Caco-2 (cell line): Measurements from ENCODE around the gene PRR29. TPM values are rescaled to one million over a fixed set of nuclear protein-coding genes. Genes with fewer than 3 reads are reported as not detected.

Experiments used
- BruUV-seq: library from RNA; stranded (reverse); fragments of 400-500 nt; replicated peaks from 2 replicates; lab custom pipeline; 2021; lab: Mats Ljungman, UMichigan
- CTCF ChIA-PET: fragments of 300-600 bp; sonication (Branson Sonifier 250); formaldehyde crosslinking; loops from one replicate; lab custom pipeline; 2022; ENCODE audit warnings: antibody characterized with exemption; lab: Charles Lee
- POLR2A ChIA-PET: fragments of 300-600 bp; sonication (Branson Sonifier 250); formaldehyde crosslinking; loops from one replicate; lab custom pipeline; 2022; ENCODE audit warnings: antibody characterized with exemption; lab: Charles Lee
- DNase-seq, 2 experiments: peaks; one replicate each; pipeline versions ENCODE4 v3.0.0 to v3.0.0-alpha.2; 2020 to 2022
- H3K27me3 ChIP-seq: replicated peaks from 2 replicates; pipeline ENCODE4 v1.6.0; 2011; ENCODE audit warnings: low read length; ENCODE audit not compliant: control insufficient read depth, insufficient read depth
- H3K36me3 ChIP-seq: 2 replicates; pipeline ENCODE4 v1.5.1; 2011; ENCODE audit warnings: low read length; ENCODE audit not compliant: control insufficient read depth, insufficient read depth
- H3K4me1 ChIP-seq: fragments of 250-450 bp; sonication (Bioruptor Pico); 2 replicates; pipeline ENCODE4 v1.5.1; 2020; ENCODE audit warnings: mild to moderate bottlenecking
- H3K4me3 ChIP-seq: 2 replicates; pipeline ENCODE4 v1.5.1; 2011; ENCODE audit warnings: low read depth, mild to moderate bottlenecking, control low read depth, low read length
- H3K9me3 ChIP-seq: fragments of 250-450 bp; sonication (Bioruptor Pico); 2 replicates; pipeline ENCODE4 v1.5.1; 2020; ENCODE audit warnings: mild to moderate bottlenecking, moderate library complexity
- H3K27ac Mint-ChIP-seq: one replicate; pipeline ENCODE4 v1.8.0; 2022; ENCODE audit warnings: mixed read lengths; ENCODE audit not compliant: unreplicated experiment
- H3K27me3 Mint-ChIP-seq: one replicate; pipeline ENCODE4 v1.8.0; 2022; ENCODE audit warnings: mixed read lengths; ENCODE audit not compliant: insufficient read depth, unreplicated experiment
- H3K36me3 Mint-ChIP-seq: one replicate; pipeline ENCODE4 v1.8.0; 2022; ENCODE audit warnings: mild to moderate bottlenecking, mixed read lengths; ENCODE audit not compliant: insufficient read depth, unreplicated experiment
- H3K4me1 Mint-ChIP-seq: one replicate; pipeline ENCODE4 v1.8.0; 2022; ENCODE audit warnings: low read depth, mixed read lengths; ENCODE audit not compliant: unreplicated experiment
- H3K4me3 Mint-ChIP-seq: one replicate; pipeline ENCODE4 v1.8.0; 2022; ENCODE audit warnings: mild to moderate bottlenecking, moderate library complexity, mixed read lengths; ENCODE audit not compliant: unreplicated experiment
- H3K9me3 Mint-ChIP-seq: one replicate; pipeline ENCODE4 v1.8.0; 2022; ENCODE audit warnings: mixed read lengths; ENCODE audit not compliant: unreplicated experiment
- intact Hi-C: fragments of 100-400 bp; cut with micrococcal nuclease; formaldehyde crosslinking; loops from one replicate; pipeline ENCODE4 v1.10.0; 2022; ENCODE audit not compliant: unreplicated experiment
- total RNA-seq: library from RNA; stranded (reverse); gene quantifications from 2 replicates; pipeline ENCODE4 v1.2.3, GENCODE V29; 2022
- TF ChIP-seq, protein P1 (sequence below), 2 experiments: fragments of 200-600 bp in 1 of 2; IDR thresholded peaks; 1 replicate in 1 of 2; 2 replicates in 1 of 2; pipeline versions ENCODE4 v1.5.1 to v1.8.0; 2011 to 2022; ENCODE audit warnings: antibody characterized with exemption in 1 of 2, control low read depth in 1 of 2, inconsistent platforms in 1 of 2, low read depth in 1 of 2, low read length in 1 of 2, mild to moderate bottlenecking in 1 of 2, moderate library complexity in 1 of 2; ENCODE audit not compliant: insufficient read depth in 1 of 2, severe bottlenecking in 1 of 2, unreplicated experiment in 1 of 2

PRR29 gene
- total RNA-seq, 1 experiment from 2014 or later, result not detected

DNA sequence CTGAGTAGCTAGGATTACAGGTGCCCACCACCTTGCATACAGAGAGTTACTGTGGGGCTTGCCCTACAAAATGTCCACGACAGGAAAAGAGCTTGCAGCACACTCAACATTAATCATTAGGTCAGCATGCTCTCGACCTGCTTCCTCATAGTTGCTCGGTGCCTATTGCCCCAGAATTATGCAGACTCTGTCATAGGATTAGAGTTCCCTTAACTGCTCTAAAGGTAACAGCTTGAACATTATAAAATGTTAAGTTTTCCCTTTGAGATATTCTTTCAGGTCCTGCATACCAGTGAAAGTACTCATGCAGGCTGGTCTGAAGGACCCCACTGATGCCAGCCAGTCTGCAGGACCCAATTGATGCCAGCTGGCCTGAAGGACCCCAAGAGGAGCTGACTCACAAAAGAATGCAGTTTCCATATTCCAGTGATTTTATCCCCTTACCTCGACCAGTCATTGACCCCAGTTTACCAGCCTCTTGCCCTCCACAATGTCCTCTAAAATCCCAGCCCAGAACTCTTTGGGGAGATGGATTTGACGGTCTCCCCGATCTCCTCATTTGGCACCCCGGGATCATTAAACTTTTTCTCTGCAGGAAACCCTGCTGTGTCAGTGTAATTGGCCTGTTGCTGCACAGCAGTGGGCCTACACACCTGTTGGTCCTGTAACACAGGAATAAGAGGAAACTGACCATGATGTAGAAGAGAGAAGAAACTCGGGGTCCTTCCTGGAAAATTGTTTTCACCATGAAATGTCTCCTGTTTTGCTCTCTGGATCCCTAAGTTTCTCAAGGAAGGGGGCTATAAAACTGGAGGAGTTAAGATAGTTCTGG, 11.6 kb downstream of the PRR29 start:
- Histone ChIP-seq H3K4me1 (no peaks in the 10 kb centered on the region), H3K9me3 (peaks cover 5% of the 10 kb centered on the region; the same call in 1 of the 2 replicates), H3K4me3 (no peak overlapping the region), H3K36me3 (no peaks in the 10 kb centered on the region), H3K27me3 (no peaks in the 10 kb centered on the region)
- Mint-ChIP-seq H3K27ac (no peak overlapping the region), H3K4me1 (no peaks in the 10 kb centered on the region), H3K36me3 (no peaks in the 10 kb centered on the region), H3K9me3 (no peaks in the 10 kb centered on the region), H3K4me3 (no peak overlapping the region), H3K27me3 (peaks cover 5% of the 10 kb centered on the region)
- TF ChIP-seq, protein P1, sequence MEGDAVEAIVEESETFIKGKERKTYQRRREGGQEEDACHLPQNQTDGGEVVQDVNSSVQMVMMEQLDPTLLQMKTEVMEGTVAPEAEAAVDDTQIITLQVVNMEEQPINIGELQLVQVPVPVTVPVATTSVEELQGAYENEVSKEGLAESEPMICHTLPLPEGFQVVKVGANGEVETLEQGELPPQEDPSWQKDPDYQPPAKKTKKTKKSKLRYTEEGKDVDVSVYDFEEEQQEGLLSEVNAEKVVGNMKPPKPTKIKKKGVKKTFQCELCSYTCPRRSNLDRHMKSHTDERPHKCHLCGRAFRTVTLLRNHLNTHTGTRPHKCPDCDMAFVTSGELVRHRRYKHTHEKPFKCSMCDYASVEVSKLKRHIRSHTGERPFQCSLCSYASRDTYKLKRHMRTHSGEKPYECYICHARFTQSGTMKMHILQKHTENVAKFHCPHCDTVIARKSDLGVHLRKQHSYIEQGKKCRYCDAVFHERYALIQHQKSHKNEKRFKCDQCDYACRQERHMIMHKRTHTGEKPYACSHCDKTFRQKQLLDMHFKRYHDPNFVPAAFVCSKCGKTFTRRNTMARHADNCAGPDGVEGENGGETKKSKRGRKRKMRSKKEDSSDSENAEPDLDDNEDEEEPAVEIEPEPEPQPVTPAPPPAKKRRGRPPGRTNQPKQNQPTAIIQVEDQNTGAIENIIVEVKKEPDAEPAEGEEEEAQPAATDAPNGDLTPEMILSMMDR (IDR thresholded peaks at IDR 0.05; ENCODE audit: insufficient read depth in 1 of 2, low read depth in 1 of 2, low read length in 1 of 2, severe bottlenecking in 1 of 2, unreplicated experiment in 1 of 2), result no peak
- POLR2A ChIA-PET, result no interaction called here
- no TSS peak for BruUV-seq
- intact Hi-C loops, result no loop called here
- CTCF ChIA-PET, result no interaction called here
- DNase-seq, result peak in 1 of 2 experiments; percentile 5

DNA sequence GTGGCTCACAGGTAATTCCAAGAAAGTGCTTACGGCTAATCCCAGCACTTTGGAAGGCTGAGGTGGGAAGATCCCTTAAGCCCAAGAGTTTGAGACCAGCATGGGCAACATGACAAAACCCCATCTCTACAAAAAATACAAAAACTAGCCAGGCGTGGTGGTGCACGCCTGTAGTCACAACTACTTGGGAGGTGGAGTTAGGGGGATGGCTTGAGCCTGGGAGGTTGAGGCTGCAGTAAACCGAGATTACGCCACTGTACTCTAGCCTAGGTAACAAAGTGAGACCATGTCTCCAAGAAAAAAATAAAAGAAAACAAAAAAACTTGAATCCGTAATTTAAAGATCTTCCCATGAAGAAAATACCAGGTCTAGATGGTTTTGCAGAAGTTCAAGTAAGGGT, 17.3 kb downstream of the PRR29 start:
- H3K36me3 ChIP-seq, result no peaks in the 10 kb centered on the region
- H3K27ac Mint-ChIP-seq, result no peak overlapping the region
- no peak overlapping the region for H3K4me3 ChIP-seq
- peaks cover 9% of the 10 kb centered on the region for H3K27me3 Mint-ChIP-seq
- no peaks in the 10 kb centered on the region for H3K9me3 ChIP-seq
- no peaks in the 10 kb centered on the region for H3K27me3 ChIP-seq
- H3K9me3 Mint-ChIP-seq, result no peaks in the 10 kb centered on the region
- BruUV-seq, result no TSS peak
- H3K36me3 Mint-ChIP-seq, result no peaks in the 10 kb centered on the region
- intact Hi-C loops, result no loop called here
- POLR2A ChIA-PET, result no interaction called here
- CTCF ChIA-PET, result no interaction called here
- H3K4me1 Mint-ChIP-seq, result no peaks in the 10 kb centered on the region
- TF ChIP-seq, protein P1 (IDR thresholded peaks at IDR 0.05; ENCODE audit: insufficient read depth in 1 of 2, low read depth in 1 of 2, low read length in 1 of 2, severe bottlenecking in 1 of 2, unreplicated experiment in 1 of 2), result no peak
- no peak overlapping the region for H3K4me3 Mint-ChIP-seq
- no peaks in the 10 kb centered on the region for H3K4me1 ChIP-seq
- DNase-seq, result no peak

DNA sequence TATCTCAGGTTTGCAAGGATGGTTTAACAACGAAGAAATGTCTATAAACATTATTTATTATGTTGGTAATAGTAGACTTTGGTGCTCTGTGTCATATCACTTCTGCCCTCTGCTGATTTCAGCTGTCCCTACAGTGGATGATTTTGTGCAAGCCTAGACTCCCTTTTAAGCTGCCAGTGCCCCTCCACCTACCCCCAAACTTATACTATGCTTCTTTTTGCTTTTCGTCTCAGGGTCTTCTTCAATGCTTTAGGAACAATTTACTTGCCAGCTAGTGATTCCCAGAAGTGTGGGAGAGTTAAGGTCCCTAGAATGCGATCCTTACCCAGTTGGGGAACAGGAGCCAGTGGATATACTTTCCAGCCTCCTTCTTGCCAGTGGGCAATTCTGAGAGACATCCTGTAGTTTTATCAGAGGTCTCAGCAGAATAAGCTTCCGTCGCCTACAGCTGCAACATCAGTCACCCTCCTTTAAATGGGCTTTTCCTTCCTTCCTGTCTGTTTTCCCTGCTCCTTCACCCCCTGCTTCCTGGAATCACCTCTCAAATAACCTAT, 18.2 kb downstream of the PRR29 start:
- TF ChIP-seq, protein P1 (IDR thresholded peaks at IDR 0.05; ENCODE audit: insufficient read depth in 1 of 2, low read depth in 1 of 2, low read length in 1 of 2, severe bottlenecking in 1 of 2, unreplicated experiment in 1 of 2), result no peak
- no peaks in the 10 kb centered on the region for H3K4me1 Mint-ChIP-seq
- H3K27me3 Mint-ChIP-seq, result peaks cover 9% of the 10 kb centered on the region
- Histone ChIP-seq H3K27me3 (no peaks in the 10 kb centered on the region), H3K36me3 (no peaks in the 10 kb centered on the region), H3K4me1 (no peaks in the 10 kb centered on the region), H3K4me3 (no peak overlapping the region), H3K9me3 (no peaks in the 10 kb centered on the region)
- CTCF ChIA-PET, result interaction anchor here (0.9 to 1.0 kb wide), 2 partner anchors 13 to 117 kb away, joined by 3 to 4 read pairs; no protein-coding TSS in a partner anchor
- intact Hi-C loops, result no loop called here
- H3K36me3 Mint-ChIP-seq, result no peaks in the 10 kb centered on the region
- BruUV-seq, result no TSS peak
- no peak overlapping the region for H3K27ac Mint-ChIP-seq
- POLR2A ChIA-PET, result no interaction called here
- H3K9me3 Mint-ChIP-seq, result no peaks in the 10 kb centered on the region
- no peak for DNase-seq
- H3K4me3 Mint-ChIP-seq, result no peak overlapping the region
